Activated CD4-positive, alpha-beta T cell treated with anti-CD3 and anti-CD28 coated beads, Interleukin-2, amount 50 U/mL, for 48 hours (primary cell): ENCODE measurements around the gene PAIP1.
"Not testable (repeated sequence)": the region's sequence is repeated elsewhere in the genome, so short reads cannot be mapped to it uniquely, and the experiment has no call there.

Experiments
- DNase-seq, 2 experiments: peaks; one replicate each; pipeline ENCODE4 v3.0.0-alpha.2; 2020

Gene PAIP1, protein sequence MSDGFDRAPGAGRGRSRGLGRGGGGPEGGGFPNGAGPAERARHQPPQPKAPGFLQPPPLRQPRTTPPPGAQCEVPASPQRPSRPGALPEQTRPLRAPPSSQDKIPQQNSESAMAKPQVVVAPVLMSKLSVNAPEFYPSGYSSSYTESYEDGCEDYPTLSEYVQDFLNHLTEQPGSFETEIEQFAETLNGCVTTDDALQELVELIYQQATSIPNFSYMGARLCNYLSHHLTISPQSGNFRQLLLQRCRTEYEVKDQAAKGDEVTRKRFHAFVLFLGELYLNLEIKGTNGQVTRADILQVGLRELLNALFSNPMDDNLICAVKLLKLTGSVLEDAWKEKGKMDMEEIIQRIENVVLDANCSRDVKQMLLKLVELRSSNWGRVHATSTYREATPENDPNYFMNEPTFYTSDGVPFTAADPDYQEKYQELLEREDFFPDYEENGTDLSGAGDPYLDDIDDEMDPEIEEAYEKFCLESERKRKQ

DNA sequence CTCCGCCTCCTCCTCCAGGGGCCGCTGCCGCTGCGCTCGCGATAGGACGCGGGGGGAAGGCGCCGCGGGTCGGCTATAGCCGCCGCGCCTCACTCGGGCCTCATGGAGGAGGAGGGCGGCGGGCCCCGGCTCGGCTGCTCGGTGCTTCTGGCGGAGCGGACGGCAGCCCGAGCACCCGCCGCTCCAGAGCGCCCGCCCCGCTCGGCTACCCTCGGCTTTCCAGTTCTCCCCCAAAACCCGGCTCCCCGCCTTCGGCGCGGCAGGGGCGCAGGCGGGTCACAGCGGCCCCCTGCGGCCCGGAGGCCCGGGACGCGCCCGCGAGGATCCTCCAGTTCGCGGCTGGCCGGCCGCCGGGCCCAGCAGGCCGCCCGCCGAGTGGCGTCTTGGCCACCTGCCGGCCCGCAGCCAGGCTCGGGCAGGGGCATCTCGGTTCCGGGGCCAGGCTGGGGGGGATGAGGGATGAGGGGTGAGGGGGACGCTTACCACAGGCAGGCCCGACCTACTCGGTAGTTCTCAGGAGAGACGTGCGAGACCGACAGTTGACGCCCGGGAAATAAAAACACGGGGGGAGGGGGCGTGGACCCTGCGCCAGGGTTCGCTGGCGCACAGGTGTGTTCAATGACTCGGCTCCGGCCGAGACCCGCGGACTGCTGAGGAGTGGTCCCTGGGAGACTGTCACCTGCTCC, at the start of gene PAIP1:
PAIP1 (minus strand) TSS at position 221 of the 686 bp plus-strand sequence. CDS start 231 bp downstream, outside the sequence.
- DNase-seq: peak; percentile 76 to 81

DNA sequence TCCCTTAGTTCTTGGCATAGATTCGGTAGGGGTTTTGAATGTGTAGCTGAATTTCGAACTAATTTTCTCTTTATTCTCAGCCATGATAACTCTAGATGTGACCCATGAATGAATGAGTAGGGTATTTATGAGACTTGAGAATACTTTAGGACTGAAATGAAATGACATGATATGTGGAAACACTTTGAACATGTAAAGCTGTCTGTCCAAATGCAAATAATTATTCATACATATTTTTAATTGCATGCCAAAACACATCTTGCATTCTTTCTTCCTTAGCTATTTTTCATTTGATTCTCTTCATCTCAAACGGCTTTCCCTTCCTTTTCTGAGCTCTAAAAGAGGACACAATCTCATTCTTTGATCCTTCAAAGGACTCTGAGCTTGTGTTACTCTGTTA, 49.5 kb upstream of the PAIP1 start:
- no peak for DNase-seq

DNA sequence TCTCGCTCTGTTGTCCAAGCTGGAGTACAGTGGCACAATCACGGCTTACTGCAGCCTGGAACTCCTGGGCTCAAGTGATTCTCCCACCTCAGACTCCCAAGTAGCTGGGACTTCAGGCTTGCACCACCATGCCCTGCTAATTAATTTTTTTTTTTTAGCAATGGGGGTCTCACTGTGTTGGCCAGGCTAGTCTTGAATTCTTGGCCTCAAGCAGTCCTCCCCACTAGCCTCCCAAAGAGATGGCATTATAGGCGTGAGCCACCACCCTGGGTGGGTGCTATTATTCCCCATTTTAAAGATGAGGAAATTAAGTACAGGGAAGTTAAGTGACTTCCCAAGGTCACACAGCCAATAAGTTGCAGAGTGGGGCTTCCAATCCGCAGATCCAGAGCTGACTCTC, 47.8 kb upstream of the PAIP1 start:
- no peak for DNase-seq

DNA sequence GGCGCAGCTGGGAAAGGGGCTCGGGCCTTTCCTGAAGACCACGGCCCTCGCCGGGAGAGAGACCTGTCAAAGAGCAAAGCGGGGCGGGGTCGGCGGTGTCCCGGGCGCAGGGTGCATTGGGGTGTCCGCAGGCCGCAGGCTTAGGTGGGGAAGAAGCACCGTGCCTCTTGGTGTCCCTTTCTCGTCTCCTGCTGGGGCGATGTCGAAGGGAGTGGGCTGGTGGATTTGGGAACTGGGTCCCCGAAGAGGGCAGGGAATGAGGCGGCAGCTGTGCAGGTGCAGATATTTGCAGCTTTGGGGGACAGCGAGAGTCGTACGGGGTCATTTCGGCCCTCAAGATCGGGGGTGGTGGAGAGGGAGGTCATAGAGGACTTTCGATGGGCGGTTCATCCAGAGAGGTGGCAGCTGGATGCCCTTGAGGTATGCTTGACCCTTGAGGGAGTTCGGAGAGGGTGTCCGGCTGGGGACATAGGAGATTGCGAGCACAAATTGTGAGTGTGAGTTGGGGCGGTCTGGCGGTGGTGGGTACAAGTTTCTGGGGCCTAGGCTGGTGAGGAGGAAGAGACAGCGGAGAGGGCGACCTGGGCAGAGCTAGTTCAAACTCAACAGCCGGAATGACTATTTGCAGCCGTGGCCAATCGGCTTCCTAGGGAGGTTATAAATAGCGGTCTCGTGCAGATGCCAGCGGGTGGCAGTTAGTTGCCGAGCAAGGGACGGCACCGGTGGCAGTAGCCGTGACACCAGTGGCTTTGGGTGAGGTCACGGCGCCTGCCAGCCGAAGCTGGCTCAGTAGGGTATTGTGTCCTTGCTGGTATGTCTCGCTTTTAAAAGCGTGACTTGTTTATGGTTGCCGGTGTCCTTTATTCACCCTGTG, 46.7 kb upstream of the PAIP1 start:
- peak; percentile 73 to 79 for DNase-seq

DNA sequence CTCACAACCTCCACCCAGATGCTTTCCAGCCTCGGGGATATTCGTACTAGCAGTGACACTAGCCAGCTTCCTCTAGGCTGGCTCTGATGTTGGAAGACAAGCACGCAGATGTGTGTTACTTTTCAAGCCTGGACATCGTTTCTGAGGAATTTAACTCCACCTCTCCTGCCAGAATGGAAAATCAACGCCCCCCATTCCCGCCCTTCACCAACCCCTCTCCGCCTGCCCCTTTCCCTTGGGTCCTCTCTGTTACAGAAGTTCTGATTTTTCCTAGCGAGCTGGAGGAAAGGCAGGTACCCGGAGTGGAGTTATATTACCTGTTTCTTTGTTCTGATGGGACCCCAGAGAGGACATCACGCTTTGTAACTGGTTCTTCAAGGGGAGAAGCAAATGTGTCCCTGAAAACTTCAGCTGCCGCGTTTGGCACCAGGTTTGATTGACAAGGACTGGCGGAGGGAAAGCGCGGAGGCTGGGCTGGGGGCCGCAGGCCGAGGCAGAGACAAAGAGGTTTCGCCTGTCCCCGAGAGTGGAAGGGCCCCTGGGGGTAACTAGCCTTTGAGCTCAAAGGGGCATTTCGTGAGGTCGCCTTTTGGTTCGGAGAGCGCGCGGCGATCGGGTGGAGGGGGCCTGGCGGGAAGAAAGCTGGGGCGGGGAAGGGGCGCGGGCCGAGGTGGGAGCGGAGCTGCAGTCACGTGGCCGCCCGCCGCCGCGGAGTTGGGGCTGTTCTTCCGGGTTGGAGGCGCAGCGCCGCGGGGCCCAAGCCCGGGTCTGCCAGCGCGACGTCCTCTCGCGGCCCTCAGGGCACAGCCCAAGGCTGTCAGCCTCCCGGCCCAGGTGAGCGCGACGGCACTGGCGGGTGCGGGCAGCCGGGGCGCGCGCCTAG, 45.8 kb upstream of the PAIP1 start, which contains the start of gene NNT:
NNT (plus strand) TSS at position 720 of the 883 bp plus-strand sequence. CDS start 6,016 bp downstream, outside the sequence.
- peak; percentile 78 to 80 for DNase-seq

DNA sequence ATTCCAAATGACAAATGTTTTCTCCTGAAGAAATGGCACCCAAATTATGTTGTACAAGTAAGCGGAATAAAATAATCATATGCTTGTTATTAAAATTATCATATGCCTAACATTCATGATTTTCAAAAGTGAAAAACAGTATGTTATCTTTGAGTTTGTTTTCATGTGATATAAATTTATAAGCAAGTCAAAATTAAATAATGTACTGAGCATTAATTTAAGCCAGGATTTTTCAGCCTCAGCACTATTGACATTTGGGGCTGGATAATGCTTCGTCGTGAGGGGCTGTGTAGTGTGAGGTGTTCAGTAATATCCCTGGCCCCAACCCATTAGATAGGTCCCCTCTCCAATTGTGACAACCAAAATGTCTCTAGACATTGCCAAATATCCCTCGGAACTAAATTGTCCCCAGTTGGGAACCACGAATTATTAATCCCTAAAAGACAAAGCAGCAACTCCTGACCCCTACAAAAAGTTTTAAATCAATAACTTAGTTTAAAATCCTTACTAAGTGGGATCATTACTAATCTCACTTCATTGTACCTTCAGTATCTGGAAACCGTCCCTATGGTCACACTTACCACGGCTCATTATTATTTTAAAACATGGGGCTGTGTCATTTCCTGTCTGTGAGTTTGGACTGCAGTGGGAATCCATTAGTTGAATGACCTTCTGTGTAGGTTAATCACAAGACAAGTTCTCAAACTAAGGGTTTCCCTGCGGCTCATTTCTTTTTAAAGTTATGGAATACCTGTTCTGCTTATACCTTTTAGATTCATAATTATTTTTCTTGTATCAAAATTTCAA, 44.8 kb upstream of the PAIP1 start:
- DNase-seq: no peak

DNA sequence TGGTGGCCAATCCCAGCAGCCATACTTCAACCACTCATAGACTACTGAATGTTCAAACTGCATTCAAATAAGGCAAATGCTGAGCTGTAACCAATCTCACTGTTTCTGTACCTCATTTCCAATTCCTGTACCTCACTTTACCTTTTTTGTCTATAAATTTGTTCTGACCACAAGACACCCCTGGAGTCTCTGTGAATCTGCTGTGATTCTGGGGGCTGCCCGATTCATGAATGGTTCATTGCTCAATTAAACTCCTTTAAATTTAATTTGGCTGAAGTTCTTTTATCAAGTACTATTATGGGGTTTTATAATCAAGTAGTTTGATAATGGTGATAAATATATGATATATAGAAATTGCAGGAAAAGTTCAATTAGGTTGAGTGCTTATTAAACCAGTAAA, 42.0 kb upstream of the PAIP1 start:
- DNase-seq: not testable (repeated sequence)

DNA sequence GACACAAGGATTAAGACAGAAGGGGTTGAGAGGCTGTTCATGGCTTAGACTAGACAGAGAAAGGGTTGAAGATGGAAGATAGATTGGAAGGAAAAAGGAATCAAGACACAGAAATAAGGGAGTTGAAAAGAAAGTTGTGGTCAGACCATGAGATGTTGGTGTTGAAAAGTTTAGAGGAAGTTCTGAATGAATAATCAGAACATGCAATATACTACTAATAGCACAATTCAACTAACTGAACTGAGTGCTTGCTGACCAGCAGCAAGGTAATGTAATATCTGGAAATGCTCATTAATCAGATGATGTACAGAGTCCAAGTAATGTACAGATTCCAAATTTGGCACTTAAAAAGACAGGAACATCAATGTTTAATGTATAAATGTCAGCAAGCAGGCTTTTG, 35.5 kb upstream of the PAIP1 start:
- no peak for DNase-seq

DNA sequence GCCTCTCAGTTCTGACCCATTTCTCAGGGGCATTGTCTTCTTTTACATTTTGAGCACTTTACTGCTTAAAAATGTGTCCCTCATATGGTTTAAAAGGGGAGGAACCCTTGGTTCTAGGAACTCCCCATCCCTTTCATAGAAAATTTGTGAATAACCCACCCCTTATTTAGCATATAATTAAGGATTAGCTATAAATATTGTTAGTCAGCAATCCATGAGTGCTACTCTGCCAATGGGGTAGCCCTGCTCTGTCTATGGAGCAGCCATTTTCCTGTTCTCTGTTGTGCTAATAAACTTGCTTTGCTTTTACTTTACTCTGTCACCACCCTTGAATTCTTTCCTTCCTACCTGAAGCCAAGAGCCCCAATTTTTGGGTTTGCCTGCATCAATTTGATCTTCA, 33.8 kb upstream of the PAIP1 start:
- DNase-seq: no peak

DNA sequence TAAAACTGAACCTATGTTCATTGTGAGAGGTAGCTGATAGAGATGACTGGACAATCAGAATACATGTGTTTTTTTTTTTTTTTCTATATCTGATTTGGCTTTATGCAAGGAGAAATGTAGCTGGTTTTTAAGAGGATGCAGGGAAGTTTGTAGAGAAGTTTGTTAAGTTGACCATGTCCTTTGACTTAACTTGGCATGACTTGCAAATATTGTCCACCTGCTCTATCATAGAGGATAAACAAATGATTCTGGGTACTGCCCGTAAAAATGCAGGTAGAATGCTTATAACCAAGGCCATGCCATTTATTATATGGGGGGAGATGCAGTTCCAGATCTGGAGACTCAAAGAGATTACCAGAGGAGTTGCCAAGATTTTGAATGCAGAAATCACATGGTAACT, 32.4 kb upstream of the PAIP1 start:
- no peak for DNase-seq

DNA sequence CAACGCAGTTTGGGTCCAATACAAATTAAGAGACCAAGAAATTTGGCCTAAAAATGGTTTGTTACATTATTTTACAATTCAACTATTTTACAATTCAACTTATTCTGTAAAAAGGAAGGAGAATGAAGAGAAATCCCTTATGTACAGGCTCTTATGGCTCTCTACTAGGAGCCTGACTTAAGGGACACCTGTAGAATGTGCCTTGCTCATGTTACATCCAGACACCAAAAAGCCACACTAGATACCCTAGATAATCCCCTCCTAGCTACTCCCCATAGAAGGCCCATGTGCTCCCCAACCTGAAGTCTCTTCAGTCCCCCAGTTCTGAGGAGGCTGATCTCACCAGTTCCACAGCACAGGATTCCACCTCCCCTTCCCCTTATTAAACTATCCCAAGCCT, 32.0 kb upstream of the PAIP1 start:
- DNase-seq: no peak

DNA sequence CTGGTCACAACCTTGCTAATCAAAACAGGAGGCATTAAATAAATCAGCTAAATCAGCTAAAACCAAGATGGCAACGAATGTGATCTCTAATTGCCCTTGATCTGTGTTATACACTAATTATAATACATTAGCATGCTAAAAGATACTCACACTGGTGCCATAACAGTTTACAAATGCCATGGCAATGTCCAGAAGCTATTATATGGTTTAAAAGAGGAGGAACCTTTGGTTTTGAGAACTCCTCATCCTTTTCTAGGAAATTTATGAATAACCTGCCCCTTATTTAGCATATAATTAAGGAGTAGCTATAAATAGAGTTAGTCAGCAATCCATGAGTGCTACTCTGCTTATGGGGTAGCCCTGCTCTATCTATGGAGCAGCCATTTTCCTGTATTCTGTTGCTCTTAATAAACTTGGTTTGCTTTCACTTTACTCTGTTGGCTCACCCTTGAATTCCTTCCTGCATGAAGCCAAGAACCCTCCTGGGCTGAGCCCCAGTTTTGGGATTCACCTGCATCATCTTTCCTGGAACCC, 27.4 kb upstream of the PAIP1 start:
- no peak for DNase-seq

DNA sequence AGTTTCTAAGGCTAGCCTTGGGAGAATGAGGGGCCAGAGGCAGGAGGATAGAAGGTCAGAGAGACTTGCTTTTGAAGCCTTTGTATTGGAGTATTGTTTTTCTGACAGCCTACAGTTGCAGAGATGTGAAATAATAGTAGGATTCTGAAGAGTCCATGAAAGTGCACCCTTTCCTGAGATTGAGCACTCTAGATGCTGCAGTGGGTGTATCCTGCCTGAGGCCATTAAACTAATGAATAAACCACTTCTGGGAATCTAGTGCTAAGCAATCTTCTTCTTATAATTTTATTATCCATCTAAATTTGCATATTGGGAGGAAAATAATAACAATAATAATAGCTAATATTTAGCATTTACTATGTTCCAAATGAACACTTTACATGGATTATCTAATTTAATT, 26.8 kb upstream of the PAIP1 start:
- no peak for DNase-seq

DNA sequence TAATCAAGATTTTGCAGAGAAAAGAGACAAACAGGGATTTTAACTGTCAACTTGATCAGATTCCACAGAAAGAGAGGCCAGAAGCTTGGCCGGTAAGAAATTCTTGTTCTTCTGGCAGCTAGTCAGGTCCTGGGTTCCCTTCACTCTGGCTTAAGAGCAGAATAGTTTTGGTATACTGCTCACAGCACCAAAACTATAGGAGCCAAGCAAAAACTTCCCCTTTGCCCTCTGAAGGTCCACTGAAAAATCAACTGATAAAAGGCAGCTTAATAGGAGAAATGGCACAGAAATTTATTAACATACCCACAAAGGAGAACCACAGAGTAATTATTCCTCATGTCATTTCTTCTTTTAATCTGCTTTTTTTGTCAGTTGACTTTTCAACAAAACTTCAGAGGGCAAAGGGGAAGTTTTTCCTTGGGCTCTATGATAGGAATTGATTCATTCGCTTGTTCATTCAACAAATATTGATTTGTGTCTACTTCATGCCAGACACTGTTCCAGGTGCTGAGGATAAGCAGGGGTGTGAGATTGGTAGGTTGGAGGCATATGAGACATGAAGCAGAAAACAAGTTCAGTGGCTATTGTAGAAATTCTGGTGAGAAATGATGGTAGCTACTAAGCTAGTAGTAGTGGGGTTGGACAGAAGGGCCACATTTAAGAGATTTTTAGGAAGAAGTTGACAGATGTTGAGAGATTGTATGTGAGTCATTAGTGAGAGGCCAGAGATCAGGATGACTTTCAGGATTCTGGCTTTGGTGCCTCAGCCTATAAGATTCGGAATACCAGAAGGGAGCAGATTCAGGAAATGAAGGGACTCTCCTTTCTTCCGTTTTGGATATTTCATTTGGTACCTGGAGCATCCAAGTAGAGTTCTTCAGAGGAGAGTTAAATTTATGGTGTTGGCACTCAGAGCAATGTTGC, 25.5 kb upstream of the PAIP1 start:
- no peak for DNase-seq

DNA sequence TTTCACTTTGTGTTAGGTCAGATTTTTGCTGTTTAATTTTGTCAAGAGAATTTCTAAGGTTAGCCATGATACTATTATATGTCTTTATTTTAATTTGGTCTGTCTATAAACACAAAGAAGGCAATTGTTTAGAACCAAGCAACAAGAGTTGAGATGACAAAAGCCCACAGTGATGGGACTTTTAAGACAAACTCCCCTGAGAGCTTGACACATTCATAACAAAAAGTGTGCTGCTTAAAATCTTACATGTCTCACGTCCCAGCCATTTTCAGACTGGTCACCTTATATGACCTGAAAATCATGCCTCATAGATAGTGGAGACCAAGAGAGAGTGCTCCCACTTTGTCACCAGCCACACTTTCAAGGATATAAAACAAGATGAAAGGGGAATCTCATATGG, 24.5 kb upstream of the PAIP1 start:
- DNase-seq: no peak

DNA sequence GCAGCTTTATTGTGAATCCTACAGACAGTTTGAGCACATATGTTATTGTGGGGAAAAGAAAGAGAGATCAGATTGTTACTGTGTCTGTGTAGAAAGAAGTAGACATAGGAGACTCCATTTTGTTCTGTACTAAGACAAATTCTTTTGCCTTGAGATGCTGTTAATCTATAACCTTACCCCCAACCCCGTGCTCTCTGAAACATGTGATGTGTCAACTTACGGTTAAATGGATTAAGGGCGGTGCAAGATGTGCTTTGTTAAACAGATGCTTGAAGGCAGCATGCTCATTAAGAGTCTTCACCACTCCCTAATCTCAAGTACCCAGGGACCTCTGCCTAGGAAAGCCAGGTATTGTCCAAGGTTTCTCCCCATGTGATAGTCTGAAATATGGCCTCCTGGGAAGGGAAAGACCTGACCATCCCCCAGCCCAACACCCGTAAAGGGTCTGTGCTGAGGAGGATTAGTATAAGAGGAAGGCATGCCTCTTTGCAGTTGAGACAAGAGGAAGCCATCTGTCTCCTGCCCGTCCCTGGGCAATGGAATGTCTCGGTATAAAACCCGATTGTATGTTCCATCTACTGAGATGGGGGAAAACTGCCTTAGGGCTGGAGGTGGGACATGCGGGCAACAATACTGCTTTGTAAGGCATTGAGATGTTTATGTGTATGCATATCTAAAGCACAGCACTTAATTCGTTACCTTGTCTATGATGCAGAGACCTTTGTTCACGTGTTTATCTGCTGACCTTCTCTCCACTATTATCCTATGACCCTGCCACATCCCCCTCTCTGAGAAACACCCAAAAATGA, 23.7 kb upstream of the PAIP1 start:
- DNase-seq: not testable (repeated sequence)

DNA sequence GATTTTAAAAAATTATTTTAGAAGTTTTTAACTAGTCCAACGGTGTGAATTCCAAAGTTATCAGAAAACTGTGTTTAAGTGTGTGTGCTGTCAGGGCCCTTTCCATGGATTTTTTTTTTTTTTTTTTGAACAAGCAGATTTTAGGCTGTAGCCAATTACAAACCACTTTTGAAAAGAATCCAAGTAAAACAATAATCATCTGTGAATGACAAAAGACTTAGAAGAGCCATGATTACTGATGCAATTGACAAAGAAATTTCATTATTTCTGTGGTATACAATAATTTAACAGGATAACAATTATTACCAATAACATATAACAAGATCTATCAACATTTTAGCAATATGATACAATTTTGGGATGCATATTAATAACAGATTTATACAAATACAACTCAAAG, 16.2 kb upstream of the PAIP1 start:
- no peak for DNase-seq

DNA sequence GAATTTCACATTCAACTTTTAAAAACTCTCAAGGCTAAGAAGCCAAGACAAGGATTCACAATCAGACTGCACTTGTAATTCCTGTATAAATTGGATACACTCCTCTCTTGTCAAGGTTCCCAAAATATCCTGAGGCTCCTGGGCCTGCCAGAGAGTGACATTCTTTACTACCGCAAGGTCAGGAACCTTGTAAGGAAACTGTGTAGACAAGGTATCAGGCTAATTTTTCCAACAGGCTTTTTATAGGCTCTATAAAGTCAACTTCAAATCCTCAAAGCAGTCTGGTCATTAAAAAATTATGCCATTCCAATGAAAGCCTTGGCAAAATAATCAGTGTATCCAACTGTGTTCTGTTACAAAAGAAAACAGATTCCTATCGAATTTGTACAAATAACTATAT, 15.5 kb upstream of the PAIP1 start:
- DNase-seq: no peak

DNA sequence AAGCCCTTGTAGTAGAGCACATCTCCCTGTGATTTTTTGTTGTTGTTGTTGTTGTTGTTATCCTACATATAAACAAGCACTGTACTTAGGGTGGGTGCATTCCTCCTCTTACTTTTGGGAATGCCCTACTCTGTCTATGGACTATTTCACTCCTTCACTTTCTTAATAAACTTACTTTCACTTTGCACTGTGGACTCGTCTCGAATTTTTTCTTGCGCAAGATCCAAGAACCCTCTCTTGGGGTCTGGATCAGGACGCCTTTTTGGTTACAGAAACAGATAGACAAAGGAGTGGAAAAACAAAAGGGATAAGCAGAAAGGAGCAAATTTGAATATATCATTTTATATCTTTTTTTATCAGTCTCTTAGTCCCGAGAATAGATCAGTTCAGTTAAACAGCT, 14.4 kb upstream of the PAIP1 start:
- no peak for DNase-seq
